NCI-H1105 treated with DMSO at 0.1 percent for 48 hours (cell line): ENCODE data around the gene CACNA2D3.
"Not testable (repeated sequence)": the region's sequence is repeated elsewhere in the genome, so short reads cannot be mapped to it uniquely, and the experiment has no call there.

Experiments used
- DNase-seq: peaks from one replicate; lab custom pipeline; 2025; lab: John Stamatoyannopoulos, UW

CACNA2D3 gene

GRCh38 chr3:54573858-54574257 is 451.5 kb downstream of the CACNA2D3 start:
- DNase-seq = no peak

- DNase-seq = peak; percentile 55
These were observed 452.7 kb downstream of the CACNA2D3 start for GRCh38 chr3:54574906-54575617.

GRCh38 chr3:54575618-54575960 is 453.2 kb downstream of the CACNA2D3 start:
- DNase-seq = no peak

- no peak for DNase-seq
These were observed 455.0 kb downstream of the CACNA2D3 start for GRCh38 chr3:54577313-54577712.

GRCh38 chr3:54578417-54578816 is 456.1 kb downstream of the CACNA2D3 start:
- no peak for DNase-seq

GRCh38 chr3:54580453-54580852 is 458.1 kb downstream of the CACNA2D3 start:
- DNase-seq = no peak

- DNase-seq = no peak
These were observed 460.1 kb downstream of the CACNA2D3 start for GRCh38 chr3:54582424-54582823.

- DNase-seq = no peak
These were observed 468.8 kb downstream of the CACNA2D3 start for GRCh38 chr3:54591157-54591556.

- DNase-seq = no peak
These were observed 471.3 kb downstream of the CACNA2D3 start for GRCh38 chr3:54593653-54594052.

GRCh38 chr3:54596087-54596486 is 473.7 kb downstream of the CACNA2D3 start:
- no peak for DNase-seq

GRCh38 chr3:54599716-54600115 is 477.4 kb downstream of the CACNA2D3 start:
- DNase-seq = no peak

- DNase-seq = no peak
These were observed 478.3 kb downstream of the CACNA2D3 start for GRCh38 chr3:54600441-54601204.

GRCh38 chr3:54604495-54604894 is 482.1 kb downstream of the CACNA2D3 start:
- DNase-seq = no peak

GRCh38 chr3:54608041-54608440 is 485.7 kb downstream of the CACNA2D3 start:
- no peak for DNase-seq

GRCh38 chr3:54619053-54619452 is 496.7 kb downstream of the CACNA2D3 start:
- no peak for DNase-seq

GRCh38 chr3:54619531-54619930 is 497.2 kb downstream of the CACNA2D3 start:
- no peak for DNase-seq

- no peak for DNase-seq
These were observed 498.8 kb downstream of the CACNA2D3 start for GRCh38 chr3:54621184-54621583.

- DNase-seq = no peak
These were observed 500.3 kb downstream of the CACNA2D3 start for GRCh38 chr3:54622678-54623077.

GRCh38 chr3:54625805-54626787 is 503.7 kb downstream of the CACNA2D3 start:
- DNase-seq = no peak

GRCh38 chr3:54628888-54629441 is 506.6 kb downstream of the CACNA2D3 start:
- no peak for DNase-seq

- DNase-seq = no peak
These were observed 507.8 kb downstream of the CACNA2D3 start for GRCh38 chr3:54630101-54630623.

GRCh38 chr3:54631001-54631400 is 508.6 kb downstream of the CACNA2D3 start:
- DNase-seq = not testable (repeated sequence)
